ENCODE results near the gene MEST. TPM values are rescaled to one million over a fixed set of nuclear protein-coding genes. Genes with fewer than 3 reads are reported as not detected.

The MEST gene
- polyA plus RNA-seq, 1 donor (not counting 4 experiments of a cell fraction or from before 2014, with no cell fraction given): 5.8 TPM

- no peaks in the 10 kb centered on the region for H3K36me3 ChIP-seq (ENCODE audit: control insufficient read depth in 2 of 2, extremely low read depth in 1 of 2, insufficient read depth in 2 of 2, low read length in 2 of 2)
- no peaks in the 10 kb centered on the region for H3K9me3 ChIP-seq (ENCODE audit: control insufficient read depth, low read depth, low read length)
- H3K4me1 ChIP-seq (ENCODE audit: control insufficient read depth, extremely low read depth, insufficient read depth, low read length): peaks cover 23% of the 10 kb centered on the region
- no peak overlapping the region for H2AFZ ChIP-seq (ENCODE audit: control insufficient read depth, low read length)
- DNase-seq (ENCODE audit: low read depth, low spot score) (no peak), FAIRE-seq (no peak)
- H3K9ac ChIP-seq (ENCODE audit: control insufficient read depth, extremely low read depth, insufficient read depth, low read length): no peak overlapping the region
- H3K79me2 ChIP-seq (ENCODE audit: control insufficient read depth, insufficient read depth, low read length): no peaks in the 10 kb centered on the region
- peaks cover 41% of the 10 kb centered on the region for H3K27me3 ChIP-seq (ENCODE audit: control insufficient read depth, extremely low read depth, insufficient read depth, low read length)
- dilution Hi-C loops (cut with MboI; ENCODE audit: extremely low pct_ligation_motif_present, low sequenced_read_pairs): no loop called here
- TF ChIP-seq EZH2 (IDR thresholded peaks at IDR 0.05; ENCODE audit: low read length) (no peak), CTCF (optimal IDR thresholded peaks at IDR 0.05 in 1 of 3, IDR thresholded peaks at IDR 0.05 in 1 of 3, conservative IDR thresholded peaks at IDR 0.05 in 1 of 3; ENCODE audit: extremely low read depth in 1 of 3, insufficient read depth in 2 of 3, low read length in 3 of 3) (no peak)
- no peaks in the 10 kb centered on the region for H4K20me1 ChIP-seq (ENCODE audit: control insufficient read depth, extremely low read depth, insufficient read depth, low read length)
- no peak overlapping the region for H3K4me2 ChIP-seq (ENCODE audit: control insufficient read depth, extremely low read depth, insufficient read depth, low read depth, low read length)
- H3K27ac ChIP-seq (ENCODE audit: control insufficient read depth, insufficient read depth, low read length): no peak overlapping the region
- no peaks in the 10 kb centered on the region for H3K9me1 ChIP-seq (ENCODE audit: control insufficient read depth, extremely low read depth, insufficient read depth, low read length)
- H3K4me3 ChIP-seq (ENCODE audit: control insufficient read depth in 2 of 3, extremely low read depth in 1 of 3, insufficient read depth in 2 of 3, low read depth in 1 of 3, low read length in 3 of 3): no peak overlapping the region
Observed at GRCh38 chr7:130489140-130489983, 2.5 kb upstream of the MEST start.

- Histone ChIP-seq H3K4me2 (ENCODE audit: control insufficient read depth, extremely low read depth, insufficient read depth, low read depth, low read length) (no peak overlapping the region), H3K27me3 (ENCODE audit: control insufficient read depth, extremely low read depth, insufficient read depth, low read length) (peaks cover 41% of the 10 kb centered on the region), H3K27ac (ENCODE audit: control insufficient read depth, insufficient read depth, low read length) (no peak overlapping the region), H4K20me1 (ENCODE audit: control insufficient read depth, extremely low read depth, insufficient read depth, low read length) (no peaks in the 10 kb centered on the region), H3K4me1 (ENCODE audit: control insufficient read depth, extremely low read depth, insufficient read depth, low read length) (peaks cover 18% of the 10 kb centered on the region), H3K79me2 (ENCODE audit: control insufficient read depth, insufficient read depth, low read length) (no peaks in the 10 kb centered on the region), H3K36me3 (ENCODE audit: control insufficient read depth in 2 of 2, extremely low read depth in 1 of 2, insufficient read depth in 2 of 2, low read length in 2 of 2) (no peaks in the 10 kb centered on the region), H3K4me3 (ENCODE audit: control insufficient read depth in 2 of 3, extremely low read depth in 1 of 3, insufficient read depth in 2 of 3, low read depth in 1 of 3, low read length in 3 of 3) (no peak overlapping the region), H2AFZ (ENCODE audit: control insufficient read depth, low read length) (no peak overlapping the region), H3K9ac (ENCODE audit: control insufficient read depth, extremely low read depth, insufficient read depth, low read length) (no peak overlapping the region), H3K9me1 (ENCODE audit: control insufficient read depth, extremely low read depth, insufficient read depth, low read length) (no peaks in the 10 kb centered on the region), H3K9me3 (ENCODE audit: control insufficient read depth, low read depth, low read length) (no peaks in the 10 kb centered on the region)
- dilution Hi-C loops (cut with MboI; ENCODE audit: extremely low pct_ligation_motif_present, low sequenced_read_pairs): no loop called here
- no peak for DNase-seq (ENCODE audit: low read depth, low spot score)
- TF ChIP-seq EZH2 (IDR thresholded peaks at IDR 0.05; ENCODE audit: low read length): no peak
- no peak for TF ChIP-seq CTCF (optimal IDR thresholded peaks at IDR 0.05 in 1 of 3, IDR thresholded peaks at IDR 0.05 in 1 of 3, conservative IDR thresholded peaks at IDR 0.05 in 1 of 3; ENCODE audit: extremely low read depth in 1 of 3, insufficient read depth in 2 of 3, low read length in 3 of 3)
- FAIRE-seq: no peak
Observed at GRCh38 chr7:130490311-130490791, 1.5 kb upstream of the MEST start.
